ENCODE results near the gene MICAL2.

MICAL2 gene

GRCh38 chr11:12087075-12088004 lies 23.1 kb upstream of the MICAL2 start:
- H3K4me3 ChIP-seq (ENCODE audit: low read length) = peak overlapping the region; percentile 19
- peak; percentile 28 for TF ChIP-seq CTCF (conservative IDR thresholded peaks at IDR 0.05; ENCODE audit: low read depth, low read length)
- DNase-seq (ENCODE audit: low read depth) = no peak

GRCh38 chr11:12088047-12088481 lies 22.3 kb upstream of the MICAL2 start:
- DNase-seq (ENCODE audit: low read depth) = no peak
- peak; percentile 32 for TF ChIP-seq CTCF (conservative IDR thresholded peaks at IDR 0.05; ENCODE audit: low read depth, low read length)
- no peak overlapping the region for H3K4me3 ChIP-seq (ENCODE audit: low read length)

GRCh38 chr11:12088531-12088930 lies 21.9 kb upstream of the MICAL2 start:
- H3K4me3 ChIP-seq (ENCODE audit: low read length) = no peak overlapping the region
- DNase-seq (ENCODE audit: low read depth) = no peak
- no peak for TF ChIP-seq CTCF (conservative IDR thresholded peaks at IDR 0.05; ENCODE audit: low read depth, low read length)

- no peak for DNase-seq (ENCODE audit: low read depth)
- TF ChIP-seq CTCF (conservative IDR thresholded peaks at IDR 0.05; ENCODE audit: low read depth, low read length) = no peak
- H3K4me3 ChIP-seq (ENCODE audit: low read length) = no peak overlapping the region
These were observed 21.3 kb upstream of the MICAL2 start for GRCh38 chr11:12089041-12089440.

- DNase-seq (ENCODE audit: low read depth) = no peak
- TF ChIP-seq CTCF (conservative IDR thresholded peaks at IDR 0.05; ENCODE audit: low read depth, low read length) = no peak
- H3K4me3 ChIP-seq (ENCODE audit: low read length) = no peak overlapping the region
These were observed 20.9 kb upstream of the MICAL2 start for GRCh38 chr11:12089473-12089872.

GRCh38 chr11:12090061-12090591 lies 20.3 kb upstream of the MICAL2 start:
- H3K4me3 ChIP-seq (ENCODE audit: low read length) = no peak overlapping the region
- no peak for TF ChIP-seq CTCF (conservative IDR thresholded peaks at IDR 0.05; ENCODE audit: low read depth, low read length)
- DNase-seq (ENCODE audit: low read depth) = no peak

Measured in retinal pigment epithelial cell (primary cell).